Endothelial cell of umbilical vein (primary cell): ENCODE data around the gene GSPT1. TPM values are rescaled to one million over a fixed set of nuclear protein-coding genes. Genes with fewer than 3 reads are reported as not detected.

ENCODE experiments used
- BruUV-seq: library from RNA; stranded (reverse); fragments of 400-500 nt; replicated peaks from 2 replicates; lab custom pipeline; 2021; lab: Mats Ljungman, UMichigan
- CTCF ChIA-PET: fragments of 300-600, 350-600 bp; sonication (Branson Sonifier 250); formaldehyde crosslinking; loops from one replicate; lab custom pipeline; 2021; ENCODE audit warnings: antibody characterized with exemption, inconsistent platforms; lab: Charles Lee
- POLR2A ChIA-PET: fragments of 300-600, 350-600 bp; sonication (Branson Sonifier 250); formaldehyde crosslinking; loops from one replicate; lab custom pipeline; 2021; ENCODE audit warnings: antibody characterized with exemption, inconsistent platforms; lab: Charles Lee
- DNase-seq: peaks from one replicate; pipeline ENCODE4 v3.0.0-alpha.2; 2011; ENCODE audit warnings: low read depth, low spot score
- FAIRE-seq: peaks from 2 replicates; lab custom pipeline; 2011; peaks lifted over from hg19 to GRCh38; lab: Jason Lieb, UNC
- H2AFZ ChIP-seq: 2 replicates; pipeline ENCODE4 v1.6.0; 2012; ENCODE audit warnings: low read depth, low read length, control low read depth, inconsistent platforms
- H3K27ac ChIP-seq: 2 replicates; pipeline ENCODE4 v1.5.1; 2011; ENCODE audit warnings: low read depth, mild to moderate bottlenecking, control low read depth, low read length, moderate library complexity; ENCODE audit not compliant: insufficient read depth
- H3K27me3 ChIP-seq, 2 experiments: 2 replicates each; pipeline versions ENCODE4 v1.6.0 to v1.6.1; 2011; ENCODE audit warnings: low read length in 2 of 2, mixed read lengths in 1 of 2; ENCODE audit not compliant: control insufficient read depth in 2 of 2, insufficient read depth in 2 of 2
- H3K36me3 ChIP-seq, 2 experiments: 2 replicates in 1 of 2; 3 replicates in 1 of 2; pipeline ENCODE4 v1.5.1; 2011; ENCODE audit warnings: low read length in 2 of 2, mild to moderate bottlenecking in 1 of 2, moderate library complexity in 1 of 2; ENCODE audit not compliant: control insufficient read depth in 2 of 2, insufficient read depth in 2 of 2; ENCODE audit errors: extremely low read depth in 1 of 2
- H3K4me1 ChIP-seq: 3 replicates; pipeline ENCODE4 v1.5.1; 2011; ENCODE audit warnings: mild to moderate bottlenecking, low read length; ENCODE audit not compliant: control insufficient read depth, insufficient read depth; ENCODE audit errors: extremely low read depth
- H3K4me2 ChIP-seq: 2 replicates; pipeline ENCODE4 v1.6.1; 2011; ENCODE audit warnings: low read length, control low read depth, mixed read lengths; ENCODE audit not compliant: insufficient read depth
- H3K4me3 ChIP-seq, 3 experiments: fragments of 200-600 bp in 1 of 3; sonication (generic), shearing (Covaris generic) in 1 of 3; replicated peaks in 1 of 3; 2 replicates each; pipeline ENCODE4 v1.5.1; 2011 to 2016; ENCODE audit warnings: control low read depth in 3 of 3, low read length in 3 of 3, mild to moderate bottlenecking in 2 of 3, inconsistent platforms in 1 of 3, low read depth in 1 of 3, moderate library complexity in 1 of 3; ENCODE audit not compliant: insufficient read depth in 1 of 3
- H3K79me2 ChIP-seq: 2 replicates; pipeline ENCODE4 v1.6.0; 2012; ENCODE audit warnings: low read length, inconsistent platforms; ENCODE audit not compliant: control insufficient read depth, insufficient read depth
- H3K9ac ChIP-seq: replicated peaks from 2 replicates; pipeline ENCODE3; 2011; ENCODE audit warnings: low read length, control low read depth; ENCODE audit not compliant: insufficient read depth; ENCODE audit errors: extremely low read depth
- H3K9me1 ChIP-seq: replicated peaks from 3 replicates; pipeline ENCODE4 v1.6.0; 2011; ENCODE audit warnings: mild to moderate bottlenecking, low read length; ENCODE audit not compliant: control insufficient read depth, insufficient read depth; ENCODE audit errors: extremely low read depth
- H3K9me3 ChIP-seq: replicated peaks from 2 replicates; pipeline ENCODE4 v1.5.1; 2012; ENCODE audit warnings: low read length, inconsistent platforms; ENCODE audit not compliant: control insufficient read depth, insufficient read depth
- H4K20me1 ChIP-seq: replicated peaks from 2 replicates; pipeline ENCODE3; 2011; ENCODE audit warnings: mild to moderate bottlenecking, low read length; ENCODE audit not compliant: control insufficient read depth, insufficient read depth; ENCODE audit errors: extremely low read depth
- EZH2 ChIP-seq: IDR thresholded peaks from 2 replicates; pipeline ENCODE4 v1.6.1; 2012; ENCODE audit warnings: borderline replicate concordance, low read depth, mild to moderate bottlenecking, moderate library complexity, low read length, inconsistent platforms; ENCODE audit not compliant: severe bottlenecking
- FOS ChIP-seq: IDR thresholded peaks from 2 replicates; pipeline ENCODE4 v1.6.1; 2011; ENCODE audit warnings: mild to moderate bottlenecking, low read length, moderate library complexity, borderline replicate concordance; ENCODE audit not compliant: insufficient read depth
- GATA2 ChIP-seq: IDR thresholded peaks from 2 replicates; pipeline ENCODE4 v1.7.0; 2011; ENCODE audit warnings: low read depth, mild to moderate bottlenecking, moderate library complexity, mixed read lengths, low read length; ENCODE audit not compliant: insufficient read length, insufficient read depth
- JUN ChIP-seq: IDR thresholded peaks from 2 replicates; pipeline ENCODE4 v1.6.1; 2011; ENCODE audit warnings: borderline replicate concordance, low read depth; ENCODE audit not compliant: insufficient read length, insufficient read depth
- MYC ChIP-seq: IDR thresholded peaks from one replicate; pipeline ENCODE4 v1.6.1; 2011; ENCODE audit warnings: mild to moderate bottlenecking, low read depth, low read length
- POLR2A ChIP-seq: IDR thresholded peaks from 2 replicates; pipeline ENCODE4 v1.6.1; 2012; ENCODE audit warnings: low read depth, mild to moderate bottlenecking, control low read depth, low read length
- POLR2AphosphoS5 ChIP-seq: IDR thresholded peaks from 2 replicates; pipeline ENCODE4 v1.6.1; 2012; ENCODE audit warnings: low read depth, mild to moderate bottlenecking, control low read depth, low read length, moderate library complexity; ENCODE audit not compliant: insufficient read depth
- dilution Hi-C: fragments of 300-500 bp; cut with MboI; formaldehyde crosslinking; loops from one replicate; pipeline ENCODE4 v1.15.0; 2019; ENCODE audit warnings: low sequenced_read_pairs; ENCODE audit not compliant: extremely low pct_ligation_motif_present
- intact Hi-C: fragments of 100-400 bp; cut with micrococcal nuclease; formaldehyde crosslinking; loops from one replicate; pipeline ENCODE4 v1.10.0; 2022
- polyA plus RNA-seq, 4 experiments: library from polyadenylated mRNA; depleted of rRNA in 3 of 4; stranded (reverse) in 3 of 4; unstranded in 1 of 4; fragments of >200 nt; gene quantifications; 2 replicates each; pipeline versions ENCODE4 v1.2.1 to v1.2.3, GENCODE V29; 2011 to 2012; ENCODE audit warnings: missing spikeins in 1 of 4
- total RNA-seq: library from RNA; stranded (reverse); gene quantifications from 2 replicates; pipeline ENCODE4 v1.2.3, GENCODE V29; 2021
- TF ChIP-seq, protein P1 (sequence below): IDR thresholded peaks from 2 replicates; pipeline ENCODE4 v1.6.1; 2011; ENCODE audit not compliant: insufficient read depth, insufficient read length
- TF ChIP-seq, protein P2 (sequence below), 2 donors: IDR thresholded peaks; 1 replicate in 1 of 2; 2 replicates in 1 of 2; pipeline ENCODE4 v1.5.1; 2011; ENCODE audit warnings: low read length in 2 of 2, mild to moderate bottlenecking in 2 of 2, moderate library complexity in 2 of 2, control low read depth in 1 of 2, inconsistent platforms in 1 of 2, low read depth in 1 of 2; ENCODE audit not compliant: insufficient read depth in 1 of 2; ENCODE audit errors: extremely low read depth in 1 of 2

The GSPT1 gene
- total and polyA plus RNA-seq, 2 donors (not counting 3 experiments of a cell fraction or from before 2014, with no cell fraction given), result 40.3 to 152 TPM

DNA sequence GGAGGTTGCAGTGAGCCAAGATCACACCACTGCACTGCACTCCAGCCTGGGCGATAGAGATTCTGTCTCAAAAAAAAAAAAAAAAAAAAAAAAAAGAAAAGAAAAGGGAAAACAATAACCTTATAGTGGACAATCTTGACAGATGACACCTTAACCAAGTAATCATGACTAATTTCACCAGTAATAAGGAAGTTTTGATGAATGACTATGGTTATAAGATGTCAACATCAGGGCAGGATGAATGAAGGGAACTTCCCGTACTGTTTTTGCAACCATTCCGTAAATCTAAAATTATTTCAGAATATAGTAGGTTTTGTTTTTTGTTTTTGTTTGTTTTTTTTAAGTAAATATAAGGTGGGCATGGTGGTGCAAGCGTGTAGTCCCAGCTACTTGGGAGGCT lies 23.0 kb downstream of the GSPT1 start:
- FAIRE-seq (no peak), DNase-seq (no peak)
- Histone ChIP-seq H3K27me3 (no peaks in the 10 kb centered on the region), H3K9me1 (no peaks in the 10 kb centered on the region), H2AFZ (no peak overlapping the region), H4K20me1 (no peaks in the 10 kb centered on the region), H3K4me2 (no peak overlapping the region), H3K9ac (no peak overlapping the region), H3K4me3 (no peak overlapping the region), H3K36me3 (peaks cover 6 to 8% of the 10 kb centered on the region in 2 experiments), H3K79me2 (peaks cover 37% of the 10 kb centered on the region), H3K4me1 (peaks cover 17% of the 10 kb centered on the region), H3K9me3 (no peaks in the 10 kb centered on the region), H3K27ac (no peak overlapping the region)
- CTCF ChIA-PET, result interaction anchor here (1.5 kb wide), 1 partner anchor 175 kb away, joined by 5 read pairs; no protein-coding TSS in a partner anchor
- intact Hi-C loops (no loop called here), dilution Hi-C loops (no loop called here)
- TF ChIP-seq, protein P1, sequence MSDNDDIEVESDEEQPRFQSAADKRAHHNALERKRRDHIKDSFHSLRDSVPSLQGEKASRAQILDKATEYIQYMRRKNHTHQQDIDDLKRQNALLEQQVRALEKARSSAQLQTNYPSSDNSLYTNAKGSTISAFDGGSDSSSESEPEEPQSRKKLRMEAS, result no peak
- TF ChIP-seq EZH2, result no peak
- TF ChIP-seq POLR2AphosphoS5, result no peak
- no peak for TF ChIP-seq MYC
- no peak for TF ChIP-seq JUN
- no peak for TF ChIP-seq GATA2
- TF ChIP-seq FOS, result no peak
- TF ChIP-seq, protein P2, sequence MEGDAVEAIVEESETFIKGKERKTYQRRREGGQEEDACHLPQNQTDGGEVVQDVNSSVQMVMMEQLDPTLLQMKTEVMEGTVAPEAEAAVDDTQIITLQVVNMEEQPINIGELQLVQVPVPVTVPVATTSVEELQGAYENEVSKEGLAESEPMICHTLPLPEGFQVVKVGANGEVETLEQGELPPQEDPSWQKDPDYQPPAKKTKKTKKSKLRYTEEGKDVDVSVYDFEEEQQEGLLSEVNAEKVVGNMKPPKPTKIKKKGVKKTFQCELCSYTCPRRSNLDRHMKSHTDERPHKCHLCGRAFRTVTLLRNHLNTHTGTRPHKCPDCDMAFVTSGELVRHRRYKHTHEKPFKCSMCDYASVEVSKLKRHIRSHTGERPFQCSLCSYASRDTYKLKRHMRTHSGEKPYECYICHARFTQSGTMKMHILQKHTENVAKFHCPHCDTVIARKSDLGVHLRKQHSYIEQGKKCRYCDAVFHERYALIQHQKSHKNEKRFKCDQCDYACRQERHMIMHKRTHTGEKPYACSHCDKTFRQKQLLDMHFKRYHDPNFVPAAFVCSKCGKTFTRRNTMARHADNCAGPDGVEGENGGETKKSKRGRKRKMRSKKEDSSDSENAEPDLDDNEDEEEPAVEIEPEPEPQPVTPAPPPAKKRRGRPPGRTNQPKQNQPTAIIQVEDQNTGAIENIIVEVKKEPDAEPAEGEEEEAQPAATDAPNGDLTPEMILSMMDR (IDR thresholded peaks at IDR 0.05; ENCODE audit: extremely low read depth in 1 of 2, insufficient read depth in 1 of 2, low read depth in 1 of 2, low read length in 2 of 2), result no peak
- TF ChIP-seq POLR2A, result no peak
- BruUV-seq, result no TSS peak
- POLR2A ChIA-PET, result no interaction called here
